Dendritic cell treated with granulocyte-macrophage colony-stimulating factor and Interleukin-4, amounts not matched to agents 40 ng/mL and 50 ng/mL, for 4 days (primary cell): ENCODE data around the gene SLC29A3.
A peak's percentile ranks its signal among the peaks of the same experiment; 100 is the strongest.
"Not testable (repeated sequence)": the region's sequence is repeated elsewhere in the genome, so short reads cannot be mapped to it uniquely, and the experiment has no call there.

Source experiments
- H3K27ac Mint-ChIP-seq: one replicate; pipeline ENCODE4 v1.8.0; 2022; ENCODE audit warnings: mild to moderate bottlenecking, mixed read lengths
- H3K27me3 Mint-ChIP-seq: one replicate; pipeline ENCODE4 v1.8.0; 2022; ENCODE audit warnings: mild to moderate bottlenecking, mixed read lengths
- H3K36me3 Mint-ChIP-seq: one replicate; pipeline ENCODE4 v1.8.0; 2022; ENCODE audit warnings: low read depth, mixed read lengths
- H3K4me1 Mint-ChIP-seq: one replicate; pipeline ENCODE4 v1.8.0; 2022; ENCODE audit warnings: low read depth, mixed read lengths
- H3K4me3 Mint-ChIP-seq: one replicate; pipeline ENCODE4 v1.8.0; 2022; ENCODE audit warnings: mild to moderate bottlenecking, moderate library complexity, mixed read lengths
- H3K9me3 Mint-ChIP-seq: one replicate; pipeline ENCODE4 v1.8.0; 2022; ENCODE audit warnings: mixed read lengths
- intact Hi-C: fragments of 100-400 bp; cut with micrococcal nuclease; formaldehyde crosslinking; loops from one replicate; pipeline ENCODE4 v1.15.0; 2022

The SLC29A3 gene

GRCh38 chr10:71319042-71319799 is at the start of gene SLC29A3:
Gene SLC29A3 (plus strand): TSS chr10:71319259. CDS start chr10:71319310, 51 bp downstream.
- no peaks in the 10 kb centered on the region for H3K27me3 Mint-ChIP-seq
- H3K4me1 Mint-ChIP-seq = peaks cover 77% of the 10 kb centered on the region
- no peaks in the 10 kb centered on the region for H3K9me3 Mint-ChIP-seq
- peaks cover 30% of the 10 kb centered on the region for H3K36me3 Mint-ChIP-seq
- H3K4me3 Mint-ChIP-seq = peak within 1 kb of the TSS; percentile 100
- H3K27ac Mint-ChIP-seq = peak within 1 kb of the TSS; percentile 90
- intact Hi-C loops = loop anchor here (1.0 to 10.0 kb wide), 8 partner anchors 58 to 726 kb away; no protein-coding TSS in a partner anchor

- intact Hi-C loops = no loop called here
- peaks cover 34% of the 10 kb centered on the region for H3K4me1 Mint-ChIP-seq
- peaks cover 8% of the 10 kb centered on the region for H3K27me3 Mint-ChIP-seq
- no peak overlapping the region for H3K27ac Mint-ChIP-seq
- no peak overlapping the region for H3K4me3 Mint-ChIP-seq
- H3K9me3 Mint-ChIP-seq = no peaks in the 10 kb centered on the region
- H3K36me3 Mint-ChIP-seq = no peaks in the 10 kb centered on the region
Measured at GRCh38 chr10:71269301-71270288, 49.5 kb upstream of the SLC29A3 start.

- Mint-ChIP-seq H3K27ac (no peak overlapping the region), H3K27me3 (peaks cover 8% of the 10 kb centered on the region), H3K4me1 (peaks cover 43% of the 10 kb centered on the region), H3K36me3 (no peaks in the 10 kb centered on the region), H3K4me3 (no peak overlapping the region), H3K9me3 (no peaks in the 10 kb centered on the region)
- intact Hi-C loops = no loop called here
Measured at GRCh38 chr10:71270301-71271220, 48.5 kb upstream of the SLC29A3 start.

GRCh38 chr10:71271662-71272055 is 47.4 kb upstream of the SLC29A3 start:
- Mint-ChIP-seq H3K4me3 (no peak overlapping the region), H3K27me3 (peaks cover 8% of the 10 kb centered on the region), H3K36me3 (no peaks in the 10 kb centered on the region), H3K27ac (peak overlapping the region; percentile 24), H3K4me1 (peaks cover 43% of the 10 kb centered on the region), H3K9me3 (no peaks in the 10 kb centered on the region)
- intact Hi-C loops = no loop called here

- intact Hi-C loops = no loop called here
- peaks cover 43% of the 10 kb centered on the region for H3K4me1 Mint-ChIP-seq
- peak overlapping the region; percentile 24 for H3K27ac Mint-ChIP-seq
- H3K27me3 Mint-ChIP-seq = peaks cover 8% of the 10 kb centered on the region
- H3K36me3 Mint-ChIP-seq = no peaks in the 10 kb centered on the region
- H3K9me3 Mint-ChIP-seq = no peaks in the 10 kb centered on the region
- H3K4me3 Mint-ChIP-seq = no peak overlapping the region
Measured at GRCh38 chr10:71272056-71272771, 46.8 kb upstream of the SLC29A3 start.

- intact Hi-C loops, H3K27me3 Mint-ChIP-seq, H3K9me3 Mint-ChIP-seq, H3K4me3 Mint-ChIP-seq, H3K27ac Mint-ChIP-seq, H3K36me3 Mint-ChIP-seq: not testable (repeated sequence)
- peaks cover 43% of the 10 kb centered on the region for H3K4me1 Mint-ChIP-seq
Measured at GRCh38 chr10:71272974-71273373, 46.1 kb upstream of the SLC29A3 start.

- no peak overlapping the region for H3K27ac Mint-ChIP-seq
- intact Hi-C loops = no loop called here
- H3K4me3 Mint-ChIP-seq = no peak overlapping the region
- H3K4me1 Mint-ChIP-seq = peaks cover 43% of the 10 kb centered on the region
- peaks cover 8% of the 10 kb centered on the region for H3K27me3 Mint-ChIP-seq
- H3K36me3 Mint-ChIP-seq = no peaks in the 10 kb centered on the region
- no peaks in the 10 kb centered on the region for H3K9me3 Mint-ChIP-seq
Measured at GRCh38 chr10:71273506-71273905, 45.6 kb upstream of the SLC29A3 start.

GRCh38 chr10:71274901-71275796 is 43.9 kb upstream of the SLC29A3 start:
- H3K4me3 Mint-ChIP-seq = no peak overlapping the region
- peaks cover 51% of the 10 kb centered on the region for H3K4me1 Mint-ChIP-seq
- no peaks in the 10 kb centered on the region for H3K36me3 Mint-ChIP-seq
- peaks cover 1% of the 10 kb centered on the region for H3K27me3 Mint-ChIP-seq
- H3K27ac Mint-ChIP-seq = no peak overlapping the region
- intact Hi-C loops = no loop called here
- no peaks in the 10 kb centered on the region for H3K9me3 Mint-ChIP-seq

GRCh38 chr10:71276873-71277272 is 42.2 kb upstream of the SLC29A3 start:
- Mint-ChIP-seq H3K27me3 (peaks cover 5% of the 10 kb centered on the region), H3K27ac (no peak overlapping the region), H3K36me3 (no peaks in the 10 kb centered on the region), H3K4me3 (no peak overlapping the region), H3K4me1 (peaks cover 49% of the 10 kb centered on the region), H3K9me3 (no peaks in the 10 kb centered on the region)
- intact Hi-C loops = no loop called here

GRCh38 chr10:71277914-71278665 is 41.0 kb upstream of the SLC29A3 start:
- no peaks in the 10 kb centered on the region for H3K9me3 Mint-ChIP-seq
- intact Hi-C loops = no loop called here
- H3K4me1 Mint-ChIP-seq = peaks cover 39% of the 10 kb centered on the region
- H3K27me3 Mint-ChIP-seq = peaks cover 5% of the 10 kb centered on the region
- H3K36me3 Mint-ChIP-seq = no peaks in the 10 kb centered on the region
- no peak overlapping the region for H3K4me3 Mint-ChIP-seq
- H3K27ac Mint-ChIP-seq = no peak overlapping the region

- no peak overlapping the region for H3K27ac Mint-ChIP-seq
- intact Hi-C loops = no loop called here
- no peak overlapping the region for H3K4me3 Mint-ChIP-seq
- H3K27me3 Mint-ChIP-seq = peaks cover 5% of the 10 kb centered on the region
- H3K4me1 Mint-ChIP-seq = peaks cover 33% of the 10 kb centered on the region
- H3K9me3 Mint-ChIP-seq = no peaks in the 10 kb centered on the region
- H3K36me3 Mint-ChIP-seq = no peaks in the 10 kb centered on the region
Measured at GRCh38 chr10:71278691-71279588, 40.1 kb upstream of the SLC29A3 start.
